Nephron progenitor cell (in vitro differentiated cells): Measurements from ENCODE around the gene TRIM8.

ENCODE experiments used
- DNase-seq: peaks from one replicate; pipeline ENCODE4 v3.0.0; 2021
- H3K27ac Mint-ChIP-seq: 2 replicates; pipeline ENCODE4 v1.8.0; 2021; ENCODE audit warnings: mild to moderate bottlenecking, moderate library complexity, mixed read lengths
- H3K27me3 Mint-ChIP-seq: 2 replicates; pipeline ENCODE4 v1.8.0; 2021; ENCODE audit warnings: mild to moderate bottlenecking, low read depth, mixed read lengths; ENCODE audit not compliant: poor library complexity
- H3K36me3 Mint-ChIP-seq: 2 replicates; pipeline ENCODE4 v1.8.0; 2021; ENCODE audit warnings: low read depth, mixed read lengths
- H3K4me1 Mint-ChIP-seq: 2 replicates; pipeline ENCODE4 v1.8.0; 2021; ENCODE audit warnings: mixed read lengths
- H3K4me3 Mint-ChIP-seq: 2 replicates; pipeline ENCODE4 v1.8.0; 2021; ENCODE audit warnings: mild to moderate bottlenecking, moderate library complexity, mixed read lengths
- H3K9me3 Mint-ChIP-seq: 2 replicates; pipeline ENCODE4 v1.8.0; 2021; ENCODE audit warnings: mild to moderate bottlenecking, moderate library complexity, mixed read lengths
- CTCF ChIP-seq: fragments of 200-600 bp; sonication (generic); IDR thresholded peaks from 2 replicates; pipeline ENCODE4 v1.5.0; 2021; ENCODE audit warnings: antibody characterized with exemption

Gene TRIM8

GRCh38 chr10:102627736-102628293, 16.5 kb upstream of the TRIM8 start:
- DNase-seq, result peak; percentile 48
- H3K4me3 Mint-ChIP-seq, result peak overlapping the region; percentile 72
- no peak for TF ChIP-seq CTCF
- H3K36me3 Mint-ChIP-seq, result peaks cover 22% of the 10 kb centered on the region
- no peaks in the 10 kb centered on the region for H3K27me3 Mint-ChIP-seq
- no peaks in the 10 kb centered on the region for H3K9me3 Mint-ChIP-seq
- peaks cover 90% of the 10 kb centered on the region for H3K4me1 Mint-ChIP-seq
- H3K27ac Mint-ChIP-seq, result peak overlapping the region; percentile 100

GRCh38 chr10:102628451-102628911, 15.8 kb upstream of the TRIM8 start:
- no peaks in the 10 kb centered on the region for H3K27me3 Mint-ChIP-seq
- peak overlapping the region; percentile 100 for H3K27ac Mint-ChIP-seq
- no peak for DNase-seq
- H3K9me3 Mint-ChIP-seq, result no peaks in the 10 kb centered on the region
- no peak for TF ChIP-seq CTCF
- H3K4me1 Mint-ChIP-seq, result peaks cover 96% of the 10 kb centered on the region
- H3K36me3 Mint-ChIP-seq, result peaks cover 16% of the 10 kb centered on the region
- no peak overlapping the region for H3K4me3 Mint-ChIP-seq

GRCh38 chr10:102629661-102630614, 14.3 kb upstream of the TRIM8 start:
- DNase-seq, result peak; percentile 73
- no peaks in the 10 kb centered on the region for H3K9me3 Mint-ChIP-seq
- H3K36me3 Mint-ChIP-seq, result peaks cover 7% of the 10 kb centered on the region
- peak overlapping the region; percentile 100 for H3K27ac Mint-ChIP-seq
- no peak for TF ChIP-seq CTCF
- no peaks in the 10 kb centered on the region for H3K27me3 Mint-ChIP-seq
- H3K4me3 Mint-ChIP-seq, result peak overlapping the region; percentile 65
- peaks cover 96% of the 10 kb centered on the region for H3K4me1 Mint-ChIP-seq

GRCh38 chr10:102630663-102631062, 13.6 kb upstream of the TRIM8 start:
- Mint-ChIP-seq H3K4me1 (peaks cover 88% of the 10 kb centered on the region), H3K4me3 (peak overlapping the region; percentile 47), H3K27ac (peak overlapping the region; percentile 100)

More at GRCh38 chr10:102630663-102631062, 13.6 kb upstream of the TRIM8 start:
- H3K36me3 Mint-ChIP-seq, result peaks cover 7% of the 10 kb centered on the region
- DNase-seq, result no peak
- H3K9me3 Mint-ChIP-seq, result no peaks in the 10 kb centered on the region
- H3K27me3 Mint-ChIP-seq, result no peaks in the 10 kb centered on the region
- no peak for TF ChIP-seq CTCF
